NCI-H1930 (cell line): ENCODE results near the gene PPP3CA.

Experiments
- DNase-seq, 2 experiments: peaks; one replicate each; lab custom pipeline; 2025; lab: John Stamatoyannopoulos, UW

PPP3CA gene

GRCh38 chr4:101331017-101331416 lies 16.3 kb downstream of the PPP3CA start:
- no peak for DNase-seq

DNA sequence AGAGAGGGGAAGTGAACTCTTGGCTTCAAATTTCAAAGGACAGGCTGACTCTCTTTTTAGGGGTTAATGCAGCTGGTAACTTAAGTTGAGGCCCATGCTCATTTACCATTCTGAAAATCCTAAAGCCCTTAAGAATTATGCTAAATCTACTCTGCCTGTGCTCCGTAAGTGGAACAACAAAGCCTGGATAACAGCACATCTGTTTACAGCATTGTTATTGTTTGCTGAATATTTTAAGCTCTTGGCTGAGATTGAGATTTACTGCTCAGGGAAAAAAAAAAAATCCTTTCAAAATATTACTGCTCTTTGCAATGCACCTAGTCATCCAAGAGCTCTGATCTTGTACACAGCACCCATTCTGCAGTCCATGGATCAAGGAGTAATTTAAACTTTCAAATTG lies 17.7 kb downstream of the PPP3CA start:
- no peak for DNase-seq

DNA sequence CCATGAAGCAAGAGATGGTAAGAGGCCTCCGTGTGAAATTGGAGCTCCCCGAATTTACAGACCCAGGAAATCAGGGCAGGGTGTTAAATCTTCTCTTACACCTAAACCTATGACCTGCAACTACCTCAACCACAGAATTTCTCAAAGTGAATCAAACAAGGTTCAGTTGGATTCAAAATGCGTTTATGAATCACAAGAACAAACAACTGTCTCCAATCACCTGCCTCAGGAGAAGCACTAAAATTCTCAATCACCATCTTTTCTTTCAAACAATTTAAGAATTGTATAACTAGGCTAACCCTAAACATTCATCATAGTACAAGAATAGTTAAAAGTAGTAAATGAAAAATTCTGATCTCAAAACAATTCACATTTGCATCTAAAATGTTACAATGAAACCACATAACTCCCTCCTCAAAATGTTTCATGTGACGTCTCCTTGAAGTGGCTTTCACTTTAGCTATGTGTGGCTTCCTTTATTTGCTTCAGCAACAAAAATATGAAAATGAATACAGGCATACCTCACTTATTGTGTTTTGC lies 19.2 kb downstream of the PPP3CA start:
- DNase-seq: no peak

- DNase-seq: no peak
Measured at GRCh38 chr4:101326576-101326975, 20.8 kb downstream of the PPP3CA start.

- no peak for DNase-seq
Measured at GRCh38 chr4:101322743-101323142, 24.6 kb downstream of the PPP3CA start.

DNA sequence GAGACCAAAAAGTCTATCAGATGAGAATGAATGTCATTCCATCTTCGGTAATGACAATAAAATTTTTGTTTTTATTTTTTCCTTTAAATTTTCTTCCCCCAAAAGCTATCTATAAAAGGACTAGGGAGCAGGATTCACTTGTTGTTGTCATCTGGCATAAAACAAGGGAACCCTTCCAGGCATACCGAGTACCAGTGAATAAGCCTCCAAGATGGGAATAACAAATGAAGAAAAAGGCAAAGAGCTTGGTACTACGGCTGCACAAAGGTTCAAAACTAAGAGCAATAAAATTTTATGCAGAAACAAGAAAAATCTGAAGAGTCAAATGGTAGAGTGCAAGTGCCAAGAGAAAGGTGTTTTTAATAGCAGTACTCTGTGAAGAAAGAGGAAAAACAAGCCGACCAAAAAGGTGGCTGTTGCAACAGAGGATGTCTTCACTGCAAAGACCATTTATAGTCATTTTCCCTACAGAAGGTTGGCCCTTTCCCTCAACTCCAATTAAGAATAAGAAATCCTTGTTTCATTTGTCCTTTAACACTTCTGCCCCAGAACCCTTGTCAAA lies 25.8 kb downstream of the PPP3CA start:
- DNase-seq: no peak

DNA sequence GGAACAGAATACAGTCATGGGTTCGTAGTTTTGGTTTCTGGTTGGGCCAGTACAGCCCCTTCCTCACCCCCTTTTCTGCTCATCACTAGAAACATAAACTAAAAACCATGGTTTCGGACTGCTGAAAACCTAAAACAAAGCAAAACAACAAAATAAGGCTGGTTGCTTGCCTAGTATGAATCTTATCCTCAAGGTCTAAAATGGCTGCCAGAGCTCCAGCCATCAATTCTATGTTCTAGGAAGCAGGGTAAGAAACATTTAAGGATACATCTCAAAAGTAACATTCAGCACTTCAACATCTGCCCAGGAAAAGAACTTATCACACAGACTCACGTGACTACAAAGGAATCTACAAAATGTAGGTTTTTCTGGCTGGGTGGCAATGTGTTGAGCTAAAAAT lies 31.5 kb downstream of the PPP3CA start:
- no peak for DNase-seq

GRCh38 chr4:101315041-101315440 lies 32.3 kb downstream of the PPP3CA start:
- DNase-seq: no peak

DNA sequence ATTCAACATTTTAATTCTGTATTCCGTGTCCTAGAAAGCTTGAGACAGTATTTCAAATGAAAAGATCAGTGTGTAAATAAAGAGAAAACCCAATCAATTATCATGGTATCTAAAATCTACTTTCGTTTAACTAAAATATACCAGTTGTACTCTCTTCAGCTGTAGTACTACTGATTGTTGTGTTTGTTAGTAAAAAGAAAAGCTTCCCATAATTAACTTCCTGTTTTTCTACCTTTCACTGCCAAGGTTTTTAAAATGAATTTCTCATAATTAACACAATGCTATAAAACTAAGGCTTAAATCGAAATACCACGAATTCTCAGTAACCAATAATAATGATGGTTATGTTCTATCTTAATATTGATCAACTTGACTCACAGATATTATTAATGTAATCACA lies 37.4 kb downstream of the PPP3CA start:
- no peak for DNase-seq

DNA sequence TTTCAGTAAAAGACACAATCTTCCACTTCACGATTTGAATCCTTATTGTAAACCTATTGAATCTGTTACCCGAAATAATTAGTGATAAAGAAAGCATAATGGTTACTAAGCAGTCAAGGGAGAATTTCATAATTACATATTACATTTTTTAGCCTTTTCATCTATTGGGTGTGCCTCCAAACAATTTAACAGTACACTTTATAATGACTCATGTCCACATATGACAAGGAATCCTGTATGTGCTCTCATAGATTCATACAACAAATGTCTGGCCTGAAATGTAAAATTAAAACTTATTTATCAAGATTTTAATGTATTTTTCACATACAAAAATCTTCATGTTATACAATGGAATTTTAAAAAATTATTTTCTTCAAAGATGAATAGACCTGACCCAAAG lies 39.4 kb downstream of the PPP3CA start:
- DNase-seq: no peak

DNA sequence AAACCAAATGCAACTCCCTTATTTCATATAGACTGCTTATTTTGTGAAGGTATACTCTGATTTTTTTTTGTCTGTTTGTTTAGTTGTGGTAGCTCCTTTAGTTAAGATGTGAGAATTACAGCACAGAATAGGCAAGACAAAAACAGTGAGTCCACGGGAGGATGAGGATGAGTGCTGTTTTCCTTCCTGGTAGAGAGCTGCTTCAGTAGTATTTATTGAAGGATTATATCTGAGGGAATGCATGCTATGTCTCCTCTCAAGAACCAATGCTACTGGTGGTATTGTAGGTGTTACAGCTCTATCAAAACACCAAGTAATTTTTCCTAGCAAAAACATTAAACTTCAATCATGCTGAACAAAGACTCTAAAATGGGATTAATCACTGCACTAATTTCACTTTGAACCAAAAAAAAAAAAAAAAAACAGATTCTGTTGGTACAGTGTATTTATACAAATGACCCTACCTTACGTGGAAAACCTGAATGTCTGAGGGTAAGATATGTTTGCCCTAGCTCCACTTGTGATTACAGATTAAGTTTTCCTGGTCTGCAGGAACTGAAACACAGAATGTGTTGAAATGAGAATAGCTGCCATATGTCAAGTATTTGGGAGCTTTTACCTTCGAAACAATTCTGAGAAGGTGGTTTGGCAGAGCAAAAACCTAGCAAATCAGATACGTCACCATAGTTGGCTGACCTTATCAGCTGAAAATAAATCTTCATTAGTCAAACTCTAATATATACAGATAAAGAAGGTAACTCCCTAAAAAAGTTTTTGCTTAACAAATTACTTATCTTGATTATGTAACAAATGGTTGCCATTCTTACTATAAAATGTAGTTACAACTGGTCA lies 40.3 kb downstream of the PPP3CA start:
- DNase-seq: no peak

GRCh38 chr4:101306225-101306624 lies 41.1 kb downstream of the PPP3CA start:
- DNase-seq: no peak

- DNase-seq: no peak
Measured at GRCh38 chr4:101304916-101305315, 42.4 kb downstream of the PPP3CA start.

GRCh38 chr4:101299899-101300540 lies 47.3 kb downstream of the PPP3CA start:
- DNase-seq: no peak

- DNase-seq: no peak
Measured at GRCh38 chr4:101299021-101299420, 48.3 kb downstream of the PPP3CA start.

GRCh38 chr4:101295691-101296090 lies 51.6 kb downstream of the PPP3CA start:
- no peak for DNase-seq

DNA sequence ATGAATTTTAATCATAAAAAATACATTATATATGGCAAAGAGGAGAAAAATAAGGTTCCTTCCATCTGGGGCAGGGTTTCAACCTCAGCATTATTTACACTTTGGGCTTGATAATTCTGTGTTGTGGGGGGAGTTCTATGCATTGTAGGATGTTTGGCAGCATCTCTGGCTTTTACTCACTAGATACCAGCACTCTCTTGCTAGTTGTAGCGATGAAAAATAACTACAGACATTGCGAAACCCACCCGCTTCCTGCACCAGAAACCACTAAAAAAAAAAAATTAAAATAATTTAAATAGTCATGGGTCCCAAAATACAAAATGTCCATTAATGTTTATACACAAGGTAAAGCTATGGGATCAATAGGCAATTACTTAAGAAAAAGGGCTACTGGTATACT lies 52.7 kb downstream of the PPP3CA start:
- DNase-seq: no peak

DNA sequence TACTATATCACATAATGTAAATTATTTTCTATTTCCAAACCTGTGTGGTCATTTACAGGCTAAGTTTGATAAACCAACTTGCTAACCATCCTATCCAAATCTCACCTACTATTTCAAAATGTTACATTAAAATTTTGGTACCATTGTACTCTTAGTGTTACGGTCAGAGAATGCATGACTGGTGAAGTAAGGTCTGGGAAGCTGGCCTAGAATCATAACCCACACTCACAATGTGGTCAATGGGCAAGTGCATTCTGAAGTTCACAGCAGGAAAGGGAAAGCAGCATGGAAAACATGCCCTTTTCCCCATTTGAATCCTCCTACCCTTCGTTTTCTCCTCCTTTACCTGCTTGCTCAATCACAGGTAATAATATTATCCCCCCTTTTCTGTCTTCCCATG lies 54.4 kb downstream of the PPP3CA start:
- no peak for DNase-seq

DNA sequence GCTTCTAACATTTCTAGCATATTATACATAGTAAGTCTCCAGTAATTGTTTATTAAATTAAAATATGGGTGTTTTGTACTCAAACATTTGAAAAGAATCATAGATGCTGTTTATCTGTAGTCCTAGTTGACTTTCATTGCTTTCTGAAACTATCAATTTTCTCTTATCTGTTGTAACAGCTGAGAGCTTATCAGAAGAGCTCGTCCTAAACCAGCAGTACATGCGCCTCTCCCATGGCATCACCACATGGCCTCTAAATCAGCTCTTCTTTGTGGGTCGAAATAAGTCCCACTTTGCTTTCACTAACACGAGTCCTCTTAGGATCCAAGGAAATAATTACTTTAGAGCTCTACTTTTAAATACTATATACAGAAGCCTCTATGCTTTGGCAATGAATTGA lies 55.1 kb downstream of the PPP3CA start:
- no peak for DNase-seq

- no peak for DNase-seq
Measured at GRCh38 chr4:101291198-101291597, 56.1 kb downstream of the PPP3CA start.

DNA sequence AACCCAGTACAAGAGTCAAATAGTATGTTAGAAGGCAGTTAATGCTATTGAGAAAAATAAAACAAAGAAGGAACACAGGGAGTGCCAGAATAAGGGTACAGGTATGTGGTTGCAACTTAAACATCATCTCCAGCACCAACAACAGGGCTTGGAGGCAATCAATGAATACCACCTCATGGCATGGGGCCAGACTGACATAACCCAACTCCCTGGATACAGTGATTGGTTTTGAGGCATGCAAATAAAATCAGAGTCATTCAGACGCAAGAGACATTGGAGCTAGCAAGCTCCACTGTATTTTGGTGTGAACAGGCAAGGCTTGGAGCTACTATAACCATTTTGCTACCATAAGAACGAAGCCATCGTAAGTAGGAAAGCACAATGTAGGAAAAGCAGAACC lies 56.7 kb downstream of the PPP3CA start:
- no peak for DNase-seq

- DNase-seq: no peak
Measured at GRCh38 chr4:101289306-101289705, 58.0 kb downstream of the PPP3CA start.
